SKM-1 treated with dmso at 0.1 percent for 144 hours (cell line): ENCODE measurements around the gene TENM4.
"Not testable (repeated sequence)": the region's sequence is repeated elsewhere in the genome, so short reads cannot be mapped to it uniquely, and the experiment has no call there.

ENCODE experiments used
- DNase-seq: peaks from one replicate; lab custom pipeline; 2025; ENCODE audit not compliant: unreplicated experiment; lab: John Stamatoyannopoulos, UW

Gene TENM4

DNA sequence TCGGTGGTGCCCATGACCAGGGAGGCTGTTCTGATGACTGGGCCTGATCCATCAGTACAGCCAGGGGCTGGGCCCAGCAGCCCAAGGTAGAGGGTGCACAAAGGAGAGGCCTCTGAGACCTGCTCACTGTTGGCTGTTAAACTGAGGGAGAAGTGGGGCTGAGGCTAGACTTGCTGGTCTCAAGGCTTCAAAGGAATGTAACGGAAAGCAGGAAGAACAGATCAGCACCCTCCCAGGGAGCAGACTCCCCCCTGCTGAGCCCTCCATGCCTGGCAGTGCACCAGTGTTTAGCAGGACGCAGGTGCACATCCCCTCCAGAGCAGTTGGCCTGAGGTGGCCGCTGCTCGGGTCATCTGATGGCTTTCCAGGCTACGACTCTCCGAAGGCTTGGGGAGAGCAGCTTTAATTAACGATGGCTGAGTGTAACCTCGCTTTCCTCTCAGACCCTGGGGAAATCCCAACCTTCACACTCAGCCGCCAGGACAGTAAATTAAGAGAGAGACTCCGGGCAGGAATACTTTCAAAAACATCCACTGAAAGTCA is 610.5 kb downstream of the TENM4 start:
- DNase-seq: no peak

DNA sequence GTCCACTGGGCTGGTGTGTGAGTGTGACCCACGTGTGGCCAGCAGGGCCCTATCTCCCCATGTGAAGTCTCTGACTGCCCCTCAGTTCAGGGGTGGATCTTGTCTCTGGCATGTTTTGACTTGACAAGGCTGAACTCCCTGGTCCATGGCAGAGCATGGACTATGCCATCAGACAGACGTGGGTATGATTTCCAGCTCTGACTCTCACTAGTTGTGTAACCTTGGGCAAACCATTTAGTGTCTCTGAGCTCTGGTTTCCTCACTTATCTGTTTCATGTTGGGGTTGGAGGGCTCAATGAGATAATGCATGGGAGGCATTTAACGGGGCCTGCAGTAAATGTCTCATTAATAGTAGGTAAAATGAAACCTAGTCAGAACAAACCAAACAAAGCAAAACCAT is 611.7 kb downstream of the TENM4 start:
- DNase-seq: no peak

DNA sequence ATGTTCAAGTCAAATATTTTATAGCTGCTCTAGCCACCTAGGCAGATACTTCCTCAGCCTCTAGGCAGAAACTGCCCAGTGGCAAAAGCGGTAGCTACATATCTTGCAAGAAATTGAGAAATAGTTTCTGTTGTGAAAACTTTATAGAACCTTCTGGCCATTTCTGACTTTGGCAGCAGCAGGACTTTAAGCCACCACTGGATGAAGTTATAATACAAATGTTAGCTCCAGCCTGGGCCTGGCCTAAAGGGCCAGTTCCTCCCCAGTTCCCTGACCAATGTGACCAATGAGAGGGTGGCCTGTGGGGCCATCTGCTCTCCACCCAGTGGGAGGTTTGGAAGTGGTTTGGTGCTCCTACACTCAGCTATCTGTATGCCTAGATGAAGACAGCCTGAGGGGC is 612.2 kb downstream of the TENM4 start:
- peak; percentile 67 for DNase-seq

DNA sequence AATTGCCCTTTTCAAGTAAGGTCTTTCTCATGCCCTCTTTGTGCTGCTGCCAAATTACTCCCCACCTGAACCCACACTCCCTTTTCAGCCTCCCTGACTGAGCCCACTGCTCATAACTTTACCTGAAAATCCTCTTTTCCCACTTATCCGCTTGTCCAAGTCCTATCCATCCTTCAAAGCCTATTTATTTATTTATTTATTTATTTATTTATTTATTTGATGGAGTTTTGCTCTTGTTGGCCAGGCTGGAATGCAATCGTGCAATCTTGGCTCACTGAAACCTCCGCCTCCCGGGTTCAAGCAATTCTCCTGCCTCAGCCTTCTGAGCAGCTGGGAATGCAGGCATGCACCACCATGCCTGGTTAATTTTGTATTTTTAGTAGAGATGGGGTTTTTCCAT is 613.5 kb downstream of the TENM4 start:
- not testable (repeated sequence) for DNase-seq

- no peak for DNase-seq
Measured at GRCh38 chr11:78825591-78826020, 615.2 kb downstream of the TENM4 start.

DNA sequence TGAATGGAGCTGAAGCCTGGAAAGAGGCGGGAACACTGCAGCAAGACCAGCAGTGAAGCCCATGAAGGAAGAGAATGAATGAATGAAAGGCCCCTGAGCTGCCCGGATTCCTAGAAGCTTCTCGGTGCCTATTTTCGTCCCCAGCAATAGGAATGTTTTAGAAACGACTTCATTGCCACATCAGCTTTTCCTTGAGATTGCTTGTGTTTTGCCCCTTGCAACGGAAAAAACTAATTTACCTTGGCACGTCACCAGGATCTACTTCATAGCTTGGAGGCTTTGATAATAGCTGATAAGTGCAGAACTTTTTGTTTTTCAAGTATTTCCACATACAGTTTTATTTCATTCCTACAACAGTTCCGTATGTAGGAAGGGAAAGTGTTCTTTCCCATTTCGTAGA is 617.2 kb downstream of the TENM4 start:
- no peak for DNase-seq

DNA sequence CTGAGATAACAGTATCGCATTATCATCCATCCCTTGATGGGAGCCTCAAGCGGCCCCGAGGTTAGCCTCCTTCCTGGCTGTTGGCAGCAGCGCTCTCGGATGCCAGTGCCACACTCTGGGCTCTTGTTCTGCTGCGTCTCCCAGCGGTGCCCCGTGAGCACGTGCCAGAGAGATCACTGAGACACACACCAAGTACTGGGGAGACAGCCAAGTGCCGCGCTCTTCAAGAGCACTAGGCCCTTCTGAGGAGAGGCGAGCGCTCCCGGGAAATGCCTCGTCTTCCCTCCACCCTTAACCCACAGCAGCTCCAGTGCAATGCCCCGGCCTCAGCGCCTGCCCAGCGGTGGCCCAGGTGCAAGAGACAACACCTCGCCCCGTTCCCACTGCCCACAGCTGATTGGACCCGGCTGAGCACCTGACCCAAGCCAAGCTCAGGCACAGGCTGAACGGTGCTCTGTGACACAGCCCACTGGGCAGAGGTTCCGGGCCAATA is 617.9 kb downstream of the TENM4 start:
- DNase-seq: no peak

DNA sequence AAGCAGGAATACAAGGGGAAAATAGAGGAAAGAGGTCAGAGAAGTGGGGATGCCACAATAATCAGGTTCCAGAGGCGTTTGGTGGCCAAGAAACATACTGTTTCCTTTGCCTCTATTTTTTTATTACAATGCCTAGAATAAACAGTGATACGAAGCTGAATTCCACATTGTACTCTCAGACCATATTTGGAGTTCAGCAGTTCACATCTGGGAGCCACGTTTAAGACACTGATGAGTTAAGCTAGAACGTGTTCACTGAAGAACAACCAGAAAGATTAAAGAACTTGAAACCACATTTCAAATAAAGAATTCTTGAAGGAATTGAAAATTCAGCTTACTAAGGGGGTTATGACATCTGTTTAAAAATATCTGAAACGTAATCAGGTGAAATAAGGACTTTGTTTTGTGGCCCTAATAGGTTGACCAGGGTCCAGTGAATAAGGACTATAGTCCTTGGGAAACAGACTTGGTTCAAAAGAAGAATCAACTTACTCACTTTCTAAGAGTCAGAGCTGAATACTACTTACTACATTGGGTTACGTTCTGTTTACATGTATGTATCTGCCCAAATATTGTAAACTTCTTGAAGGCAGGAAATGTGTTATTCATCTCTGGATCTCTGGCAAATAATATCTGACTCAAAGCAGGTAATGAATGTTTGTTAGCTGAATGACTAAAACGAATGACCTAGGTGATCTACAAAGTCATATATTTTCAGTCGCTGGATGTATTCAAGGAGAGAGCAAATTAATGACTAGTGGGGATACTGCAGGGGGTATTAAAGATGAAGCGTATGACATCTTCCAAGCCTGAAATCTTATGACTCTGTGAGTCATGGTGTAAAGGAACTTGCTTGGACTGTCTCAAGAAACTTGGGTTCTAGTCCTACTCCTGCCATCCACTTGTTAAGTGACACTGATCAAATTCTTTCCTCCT is 619.2 kb downstream of the TENM4 start:
- DNase-seq: no peak

GRCh38 chr11:78820741-78821140 is 620.1 kb downstream of the TENM4 start:
- no peak for DNase-seq

DNA sequence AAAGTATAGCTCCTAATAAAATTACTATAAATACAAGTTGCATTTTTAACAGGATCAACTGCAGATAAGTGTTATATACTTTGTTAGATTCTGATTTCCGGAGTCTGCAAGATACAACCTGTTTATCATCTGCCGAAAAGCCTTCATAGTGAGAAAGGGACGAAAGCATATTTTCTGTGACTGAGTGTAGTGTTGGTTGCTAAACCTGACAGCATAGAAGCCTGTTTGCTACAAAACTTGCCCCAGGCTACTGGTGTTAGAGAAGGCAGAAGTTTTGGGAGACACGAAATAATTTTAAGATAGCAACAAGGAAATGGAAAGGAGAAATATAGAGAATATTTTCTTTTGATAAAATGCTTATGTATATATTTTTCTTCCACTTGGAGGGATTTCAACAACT is 622.6 kb downstream of the TENM4 start:
- DNase-seq: no peak

- DNase-seq: no peak
Measured at GRCh38 chr11:78815831-78816230, 625.0 kb downstream of the TENM4 start.

GRCh38 chr11:78812513-78813293 is 628.1 kb downstream of the TENM4 start:
- no peak for DNase-seq

- DNase-seq: no peak
Measured at GRCh38 chr11:78810559-78811009, 630.2 kb downstream of the TENM4 start.

GRCh38 chr11:78809931-78810541 is 630.8 kb downstream of the TENM4 start:
- no peak for DNase-seq

- no peak for DNase-seq
Measured at GRCh38 chr11:78808923-78809322, 631.9 kb downstream of the TENM4 start.

DNA sequence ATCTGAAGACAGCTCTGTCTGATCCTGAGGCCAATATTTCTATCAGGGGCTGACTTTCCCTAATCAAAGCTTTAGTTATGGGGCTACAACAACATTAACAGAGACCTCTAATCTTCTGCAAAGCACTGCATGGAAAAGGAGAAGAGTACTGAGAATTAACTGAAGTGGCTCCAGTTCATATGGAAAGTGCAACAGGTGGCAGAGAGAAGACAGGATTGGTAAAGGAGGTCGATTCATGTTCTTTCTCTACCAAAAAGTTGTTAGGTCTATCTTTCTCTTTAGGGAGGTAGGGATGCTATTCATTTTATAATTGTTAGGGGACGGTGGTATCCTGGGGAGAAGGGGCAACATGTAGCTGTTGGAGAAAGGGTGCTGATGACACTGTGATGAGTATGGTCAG is 633.5 kb downstream of the TENM4 start:
- DNase-seq: no peak

DNA sequence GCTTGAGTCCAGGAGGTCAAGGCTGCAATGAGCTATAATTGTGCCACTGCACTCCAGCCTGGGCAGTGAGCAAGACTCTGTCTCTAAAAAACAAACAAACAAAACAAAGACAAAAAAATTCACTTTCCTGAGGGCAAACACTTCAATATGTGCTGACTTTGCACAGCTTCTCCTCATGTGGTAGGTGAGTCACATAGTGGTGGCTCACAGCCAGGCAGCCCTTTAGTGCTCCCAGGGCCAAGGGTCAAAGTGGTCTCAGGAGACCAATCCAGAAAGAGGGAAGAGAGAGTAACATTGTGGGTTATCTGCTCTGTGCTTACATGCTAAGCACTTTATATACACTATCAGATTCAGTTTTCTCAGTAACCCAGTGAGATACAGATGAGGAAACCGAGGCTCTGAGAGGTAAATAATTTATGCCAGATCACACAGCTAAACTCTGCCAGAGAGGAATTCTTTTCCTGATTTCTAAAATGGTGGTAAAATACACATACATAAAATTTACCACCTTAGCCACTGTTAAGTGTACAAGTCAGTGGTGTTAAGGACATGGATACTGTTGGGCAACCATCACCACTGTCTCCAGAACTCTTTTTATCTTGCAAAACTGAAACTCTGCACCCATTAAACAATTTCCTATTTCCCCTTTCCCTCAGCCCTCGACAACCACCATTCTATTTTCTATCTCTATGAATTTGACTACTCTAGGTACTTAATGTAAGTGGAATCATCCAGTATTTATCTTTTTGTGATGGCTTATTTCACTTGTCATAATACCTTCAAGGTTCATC is 634.4 kb downstream of the TENM4 start:
- DNase-seq: peak; percentile 37

GRCh38 chr11:78804991-78805390 is 635.8 kb downstream of the TENM4 start:
- no peak for DNase-seq

GRCh38 chr11:78803995-78804394 is 636.8 kb downstream of the TENM4 start:
- DNase-seq: no peak

GRCh38 chr11:78802058-78802761 is 638.6 kb downstream of the TENM4 start:
- no peak for DNase-seq
